Smooth muscle cell (in vitro differentiated cells): ENCODE data around the gene MGRN1. TPM values are rescaled to one million over a fixed set of nuclear protein-coding genes. Genes with fewer than 3 reads are reported as not detected.

Experiments
- DNase-seq: peaks from one replicate; lab custom pipeline; 2025; ENCODE audit not compliant: unreplicated experiment; lab: John Stamatoyannopoulos, UW
- H2AFZ ChIP-seq: fragments of 200-600 bp; sonication (generic); 2 replicates; pipeline ENCODE4 v1.6.0; 2016; ENCODE audit warnings: antibody characterized with exemption, low read depth, mild to moderate bottlenecking
- H3F3A ChIP-seq: fragments of 200-600 bp; sonication (generic); 2 replicates; pipeline ENCODE4 v1.6.0; 2017; ENCODE audit warnings: antibody characterized with exemption, low read depth
- H3K27ac ChIP-seq: fragments of 200-600 bp; sonication (generic); 2 replicates; pipeline ENCODE4 v1.5.1; 2016; ENCODE audit warnings: low read depth, mild to moderate bottlenecking
- H3K27me3 ChIP-seq: fragments of 200-600 bp; sonication (generic); 2 replicates; pipeline ENCODE4 v1.6.1; 2016; ENCODE audit warnings: low read depth, mild to moderate bottlenecking
- H3K36me3 ChIP-seq: fragments of 200-600 bp; sonication (generic); 2 replicates; pipeline ENCODE4 v1.5.1; 2016; ENCODE audit warnings: low read depth
- H3K4me1 ChIP-seq: fragments of 200-600 bp; sonication (generic); 2 replicates; pipeline ENCODE4 v1.5.1; 2016; ENCODE audit warnings: low read depth
- H3K4me2 ChIP-seq: fragments of 200-600 bp; sonication (generic); 2 replicates; pipeline ENCODE4 v1.6.0; 2016; ENCODE audit warnings: mild to moderate bottlenecking
- H3K4me3 ChIP-seq: fragments of 200-600 bp; sonication (generic); 2 replicates; pipeline ENCODE4 v1.5.1; 2016; ENCODE audit warnings: mild to moderate bottlenecking
- H3K79me2 ChIP-seq: fragments of 200-600 bp; sonication (generic); 2 replicates; pipeline ENCODE4 v1.6.0; 2016; ENCODE audit warnings: low read depth, mild to moderate bottlenecking
- H3K9ac ChIP-seq: fragments of 200-600 bp; sonication (generic); 2 replicates; pipeline ENCODE4 v1.6.0; 2016; ENCODE audit warnings: low read depth
- H3K9me3 ChIP-seq: fragments of 200-600 bp; sonication (generic); replicated peaks from 2 replicates; pipeline ENCODE4 v1.5.1; 2016; ENCODE audit warnings: low read depth
- H4K20me1 ChIP-seq: fragments of 200-600 bp; sonication (generic); 2 replicates; pipeline ENCODE4 v1.6.0; 2016; ENCODE audit warnings: low read depth
- WGBS: methylation state at CpG from one replicate; pipeline ENCODE4 v1.1.7; 2016; ENCODE audit warnings: low lambda C conversion rate; 5-methylcytosine and 5-hydroxymethylcytosine counted together
- polyA plus RNA-seq: library from polyadenylated mRNA; unstranded; fragments of >200 nt; fragmentation: Nextera tagmentation; extraction: Ambion mirVana; gene quantifications from 2 replicates; pipeline ENCODE4 v1.2.1, GENCODE V29; 2016
- total RNA-seq: library from RNA; depleted of rRNA; stranded (reverse); fragments of >200 nt; gene quantifications from 2 replicates; pipeline ENCODE4 v1.2.3, GENCODE V29; 2014
- TF ChIP-seq, protein P1 (sequence below): fragments of 200-600 bp; sonication (generic); IDR thresholded peaks from 2 replicates; pipeline ENCODE4 v1.5.1; 2017; ENCODE audit warnings: borderline replicate concordance, mild to moderate bottlenecking, antibody characterized with exemption; ENCODE audit not compliant: insufficient read depth, poor library complexity, severe bottlenecking

The MGRN1 gene
- total and polyA plus RNA-seq, 2 experiments from 2014 or later, result 22.0 to 23.2 TPM

DNA sequence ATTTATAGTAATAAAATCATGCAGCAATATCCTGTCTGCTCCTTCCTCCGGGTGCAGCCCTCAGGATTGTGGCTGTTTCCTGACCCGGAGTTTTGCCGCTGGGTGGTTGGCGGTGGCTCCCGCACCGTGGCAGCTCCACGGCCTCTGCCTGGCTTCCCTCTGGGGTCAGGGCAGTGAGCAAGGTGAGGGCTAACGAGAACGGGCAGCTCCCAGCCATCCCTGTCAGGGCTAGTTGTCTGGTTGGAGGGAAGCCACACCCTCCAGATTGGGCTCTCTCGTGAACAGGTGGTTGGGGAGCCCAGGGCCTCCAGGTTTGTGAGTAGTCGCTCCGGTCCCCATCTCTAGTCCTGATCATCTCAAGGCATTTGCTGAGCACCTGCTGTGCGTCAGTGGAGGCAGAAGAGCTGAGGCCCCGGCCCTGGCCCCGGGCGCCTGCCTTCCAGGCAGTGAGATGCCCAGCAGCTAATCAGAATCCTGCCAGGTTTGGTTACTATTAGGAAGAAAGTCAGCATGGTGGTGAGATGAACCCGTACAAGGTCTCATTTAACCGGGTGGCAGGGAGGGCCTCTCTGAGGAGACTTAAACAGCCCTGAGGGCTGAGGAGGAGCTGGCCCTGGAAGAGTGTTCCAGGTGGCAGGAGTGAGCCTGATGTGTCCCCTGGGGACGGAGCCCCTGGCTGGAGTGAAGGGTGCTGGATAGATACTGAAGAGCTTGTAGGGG lies 66.5 kb downstream of the MGRN1 start:
- no peak overlapping the region for H2AFZ ChIP-seq
- H3K27me3 ChIP-seq, result no peaks in the 10 kb centered on the region
- no peaks in the 10 kb centered on the region for H3K4me1 ChIP-seq
- 93% methylated on average over 19 of the region's 19 CpGs for WGBS
- TF ChIP-seq, protein P1, sequence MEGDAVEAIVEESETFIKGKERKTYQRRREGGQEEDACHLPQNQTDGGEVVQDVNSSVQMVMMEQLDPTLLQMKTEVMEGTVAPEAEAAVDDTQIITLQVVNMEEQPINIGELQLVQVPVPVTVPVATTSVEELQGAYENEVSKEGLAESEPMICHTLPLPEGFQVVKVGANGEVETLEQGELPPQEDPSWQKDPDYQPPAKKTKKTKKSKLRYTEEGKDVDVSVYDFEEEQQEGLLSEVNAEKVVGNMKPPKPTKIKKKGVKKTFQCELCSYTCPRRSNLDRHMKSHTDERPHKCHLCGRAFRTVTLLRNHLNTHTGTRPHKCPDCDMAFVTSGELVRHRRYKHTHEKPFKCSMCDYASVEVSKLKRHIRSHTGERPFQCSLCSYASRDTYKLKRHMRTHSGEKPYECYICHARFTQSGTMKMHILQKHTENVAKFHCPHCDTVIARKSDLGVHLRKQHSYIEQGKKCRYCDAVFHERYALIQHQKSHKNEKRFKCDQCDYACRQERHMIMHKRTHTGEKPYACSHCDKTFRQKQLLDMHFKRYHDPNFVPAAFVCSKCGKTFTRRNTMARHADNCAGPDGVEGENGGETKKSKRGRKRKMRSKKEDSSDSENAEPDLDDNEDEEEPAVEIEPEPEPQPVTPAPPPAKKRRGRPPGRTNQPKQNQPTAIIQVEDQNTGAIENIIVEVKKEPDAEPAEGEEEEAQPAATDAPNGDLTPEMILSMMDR, result no peak
- peaks cover 5% of the 10 kb centered on the region for H4K20me1 ChIP-seq
- H3K36me3 ChIP-seq, result no peaks in the 10 kb centered on the region
- no peak for DNase-seq
- H3K4me2 ChIP-seq, result no peak overlapping the region
- H3K9ac ChIP-seq, result no peak overlapping the region
- no peak overlapping the region for H3K4me3 ChIP-seq
- H3K79me2 ChIP-seq, result no peaks in the 10 kb centered on the region
- no peak overlapping the region for H3K27ac ChIP-seq
- H3K9me3 ChIP-seq, result no peaks in the 10 kb centered on the region
- H3F3A ChIP-seq, result peaks cover 9% of the 10 kb centered on the region

DNA sequence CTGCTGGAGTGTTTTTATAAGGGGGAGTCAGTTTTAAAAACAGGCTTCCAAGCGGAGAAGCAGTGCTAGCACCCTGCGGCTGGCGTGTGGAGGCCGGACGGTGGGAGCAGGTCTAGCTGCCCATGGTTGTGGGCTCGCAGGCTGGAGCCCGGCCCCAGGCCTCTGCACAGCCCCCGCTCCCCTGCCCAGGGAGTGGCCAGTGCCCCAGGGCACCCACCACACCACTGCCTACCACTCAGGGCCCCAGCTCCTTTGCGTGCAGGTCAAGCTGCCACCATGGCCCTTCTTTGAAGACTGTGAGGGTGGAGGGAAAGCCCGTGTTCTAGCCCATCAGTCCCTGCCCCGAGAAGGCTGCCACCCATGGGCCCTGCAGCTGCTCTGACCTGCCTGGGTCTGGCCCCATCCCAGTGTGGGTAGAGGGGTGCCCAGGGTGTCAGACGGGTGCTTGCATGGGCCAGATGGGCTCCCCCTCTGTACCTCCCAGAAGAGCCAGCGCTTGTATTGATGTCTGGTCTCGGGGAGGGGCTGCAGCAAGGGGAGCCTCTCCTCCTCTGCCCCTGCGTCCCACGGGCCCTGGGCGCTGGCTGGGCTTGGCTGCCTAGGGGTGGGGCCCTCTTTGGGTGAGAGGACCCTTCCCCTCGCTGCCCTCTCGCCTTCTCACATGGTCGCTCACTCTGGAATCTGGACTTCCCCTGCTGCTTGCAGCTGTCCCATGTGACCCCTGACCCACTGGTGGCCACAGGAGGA lies 67.2 kb downstream of the MGRN1 start:
- Histone ChIP-seq H2AFZ (no peak overlapping the region), H3K9me3 (no peaks in the 10 kb centered on the region), H4K20me1 (peaks cover 5% of the 10 kb centered on the region), H3K36me3 (no peaks in the 10 kb centered on the region), H3K4me2 (no peak overlapping the region), H3K27ac (no peak overlapping the region), H3F3A (peaks cover 9% of the 10 kb centered on the region), H3K4me3 (no peak overlapping the region), H3K4me1 (no peaks in the 10 kb centered on the region), H3K79me2 (no peaks in the 10 kb centered on the region), H3K9ac (no peak overlapping the region), H3K27me3 (no peaks in the 10 kb centered on the region)
- TF ChIP-seq, protein P1, result no peak
- no peak for DNase-seq
- 94% methylated on average over 20 of the region's 20 CpGs for WGBS

DNA sequence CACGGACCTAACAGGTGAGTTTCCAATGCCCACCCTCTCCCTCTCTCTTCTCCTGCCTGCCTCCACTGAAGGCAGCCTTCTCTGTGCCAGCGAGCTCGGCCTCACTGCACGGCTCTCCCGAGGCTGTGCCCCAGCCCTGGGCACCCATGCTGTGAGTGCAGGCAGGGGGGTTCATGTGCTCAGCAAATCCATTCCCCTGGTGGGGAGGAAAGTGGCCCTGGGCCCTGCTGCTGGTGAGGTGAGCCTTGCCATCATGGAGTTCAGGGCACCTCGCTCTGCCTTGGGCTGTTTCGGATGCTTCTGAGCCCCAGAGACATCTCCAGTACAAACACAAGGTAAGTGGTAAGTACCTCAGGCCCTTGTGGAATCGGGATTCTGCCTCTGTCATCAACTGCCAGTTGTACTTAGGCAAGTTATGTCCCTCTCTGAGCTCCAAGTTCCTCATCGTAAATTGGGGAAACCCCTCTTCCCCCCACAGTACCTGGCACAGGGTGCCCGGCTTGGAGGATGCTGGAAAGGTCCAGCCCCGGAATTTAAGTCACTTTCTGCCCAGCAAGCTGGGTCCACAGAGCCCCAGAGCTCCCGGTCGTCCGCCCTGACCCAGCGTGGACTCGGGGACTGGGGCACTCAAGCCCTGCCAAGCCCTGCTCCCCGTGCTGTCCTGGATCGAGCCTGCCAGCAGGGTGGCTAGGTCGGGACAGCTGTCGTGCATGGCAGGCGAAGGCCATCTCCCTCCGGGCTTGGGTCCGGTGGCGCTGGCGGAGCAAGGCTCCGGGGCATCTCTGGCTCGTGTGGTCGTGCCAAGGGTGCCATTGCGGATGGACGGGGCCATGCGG lies 68.1 kb downstream of the MGRN1 start:
- H3K9ac ChIP-seq, result no peak overlapping the region
- WGBS, result 42% methylated on average over 31 of the region's 31 CpGs
- no peak overlapping the region for H2AFZ ChIP-seq
- H3K27me3 ChIP-seq, result no peaks in the 10 kb centered on the region
- no peaks in the 10 kb centered on the region for H3K9me3 ChIP-seq
- peak overlapping the region; percentile 95 for H3K4me3 ChIP-seq
- no peaks in the 10 kb centered on the region for H3K4me1 ChIP-seq
- H3F3A ChIP-seq, result peaks cover 9% of the 10 kb centered on the region
- H3K79me2 ChIP-seq, result no peaks in the 10 kb centered on the region
- no peaks in the 10 kb centered on the region for H3K36me3 ChIP-seq
- DNase-seq, result no peak
- H3K4me2 ChIP-seq, result peak overlapping the region; percentile 92
- peaks cover 5% of the 10 kb centered on the region for H4K20me1 ChIP-seq
- H3K27ac ChIP-seq, result peak overlapping the region; percentile 46
- TF ChIP-seq, protein P1, result no peak
